Spleen (tissue), 11 donors: Measurements from ENCODE around the gene TNN. TPM values are rescaled to one million over a fixed set of nuclear protein-coding genes. Genes with fewer than 3 reads are reported as not detected.
A peak's percentile ranks its signal among the peaks of the same experiment; 100 is the strongest.

ENCODE experiments used
- DNase-seq: peaks from one replicate; pipeline ENCODE4 v3.0.0-alpha.2; 2020
- H3K27ac ChIP-seq, 8 donors: fragments of 200-600 bp; sonication (generic) in 7 of 8; 1 replicate in 4 of 8; 2 replicates in 4 of 8; pipeline versions ENCODE4 v1.5.0 to v1.8.0; 2016 to 2021; ENCODE audit warnings: inconsistent platforms in 4 of 8, mild to moderate bottlenecking in 4 of 8, moderate library complexity in 1 of 8
- H3K27me3 ChIP-seq, 7 donors: fragments of 200-600 bp; sonication (generic) in 6 of 7; replicated peaks in 1 of 7; 1 replicate in 4 of 7; 2 replicates in 3 of 7; pipeline versions ENCODE4 v1.5.0 to v1.8.0; 2016 to 2021; ENCODE audit warnings: inconsistent platforms in 3 of 7, mild to moderate bottlenecking in 1 of 7
- H3K36me3 ChIP-seq, 6 donors: fragments of 200-600 bp; sonication (generic) in 5 of 6; 1 replicate in 4 of 6; 2 replicates in 2 of 6; pipeline versions ENCODE4 v1.5.0 to v1.8.0; 2016 to 2021; ENCODE audit warnings: inconsistent platforms in 2 of 6
- H3K4me1 ChIP-seq, 6 donors: fragments of 200-600 bp; sonication (generic) in 5 of 6; 1 replicate in 3 of 6; 2 replicates in 3 of 6; pipeline versions ENCODE4 v1.5.0 to v1.8.0; 2016 to 2021; ENCODE audit warnings: inconsistent platforms in 3 of 6
- H3K4me3 ChIP-seq, 8 donors: fragments of 200-600 bp; sonication (generic) in 7 of 8; 1 replicate in 4 of 8; 2 replicates in 4 of 8; pipeline versions ENCODE4 v1.5.0 to v1.8.0; 2016 to 2021; ENCODE audit warnings: inconsistent platforms in 4 of 8, mild to moderate bottlenecking in 4 of 8, moderate library complexity in 2 of 8
- H3K9me3 ChIP-seq, 8 donors: fragments of 200-600 bp; sonication (generic) in 7 of 8; 1 replicate in 4 of 8; 2 replicates in 4 of 8; pipeline versions ENCODE4 v1.5.0 to v1.8.0; 2016 to 2021; ENCODE audit warnings: inconsistent platforms in 4 of 8
- CTCF ChIP-seq, 11 experiments: fragments of 200-600 bp in 7 of 11; fragments of 450-650 bp in 4 of 11; sonication (generic) in 4 of 11; IDR thresholded peaks in 8 of 11; conservative IDR thresholded peaks in 3 of 11; 1 replicate in 7 of 11; 2 replicates in 4 of 11; pipeline versions ENCODE4 v1.4.0 to v1.8.0; 2016 to 2021; ENCODE audit warnings: antibody characterized with exemption in 11 of 11, inconsistent platforms in 4 of 11, mild to moderate bottlenecking in 1 of 11
- POLR2A ChIP-seq, 3 donors: fragments of 450-650 bp; IDR thresholded peaks; one replicate each; pipeline ENCODE4 v1.5.1; 2017; ENCODE audit warnings: antibody characterized with exemption in 3 of 3, mild to moderate bottlenecking in 1 of 3
- POLR2AphosphoS5 ChIP-seq, 3 donors: sonication (generic); formaldehyde crosslinking; IDR thresholded peaks; one replicate each; pipeline ENCODE4 v1.5.1; 2017; ENCODE audit warnings: antibody characterized with exemption in 3 of 3
- WGBS, 5 donors: extraction: QIAGEN DNeasy Blood & Tissue Kit in 3 of 5; methylation state at CpG; one replicate each; pipeline versions ENCODE4 v1.1.5 to v1.1.7; 2013 to 2018; 5-methylcytosine and 5-hydroxymethylcytosine counted together
- intact Hi-C: fragments of 100-400 bp; cut with DNase I; formaldehyde crosslinking; loops from one replicate; pipeline ENCODE4 v1.15.0; 2023; ENCODE audit warnings: low total_unique reads
- polyA plus RNA-seq, 3 donors: library from polyadenylated mRNA; stranded (reverse); fragments of 200-250 nt; gene quantifications; one replicate each; pipeline ENCODE4 v1.2.1, GENCODE V29; 2013
- total RNA-seq, 7 donors: library from RNA; depleted of rRNA in 3 of 7; stranded (reverse); fragments of >200 nt in 3 of 7; fragmentation: NEBNext Ultra II Directional in 4 of 7; extraction: Animal tissue kit (Norgen Biotek cat#: 25700) in 4 of 7; gene quantifications; one replicate each; pipeline versions ENCODE4 v1.1.0 to v1.2.1, GENCODE V29; 2016 to 2021
- donor health status: healthy with polysubstance abuse.
- donor health status: DM: no; HTN: no; CAD: no; lungs with moderate emphysema.
- donor health status: DM: no; HTN: no; CAD: no.
- donor health status: Bipolar disorder and iron deficiency.
- donor health status: healthy.
- donor health status: DM: no; HTN: no; CAD: no.
- donor health status: DM: yes; HTN: yes; CAD: no.

TNN gene
- total and polyA plus RNA-seq, 10 donors: 0.03 to 1.3 (median 0.37) TPM

- TF ChIP-seq CTCF (IDR thresholded peaks at IDR 0.05 in 8 of 11, conservative IDR thresholded peaks at IDR 0.05 in 3 of 11): no peak
- TF ChIP-seq POLR2A (IDR thresholded peaks at IDR 0.05): no peak
- TF ChIP-seq POLR2AphosphoS5 (IDR thresholded peaks at IDR 0.05): no peak
These were observed 103.6 kb downstream of the TNN start for GRCh38 chr1:175171036-175171913.

GRCh38 chr1:175172503-175172902 is 104.9 kb downstream of the TNN start:
- no peak overlapping the region for H3K4me3 ChIP-seq
- peaks cover 0 to 85% (median 22%) of the 10 kb centered on the region in 6 donors for H3K4me1 ChIP-seq
- H3K27ac ChIP-seq: peak overlapping the region in 1 of 8 donors; percentile 29
- no peaks in the 10 kb centered on the region for H3K9me3 ChIP-seq
- peaks cover 0 to 97% (median 35%) of the 10 kb centered on the region in 6 donors for H3K36me3 ChIP-seq
- WGBS, 5 donors: 87 to 93% (median 89%) methylated on average over 3 of the region's 3 CpGs
- no peaks in the 10 kb centered on the region for H3K27me3 ChIP-seq
- intact Hi-C loops: no loop called here
- TF ChIP-seq CTCF (IDR thresholded peaks at IDR 0.05 in 8 of 11, conservative IDR thresholded peaks at IDR 0.05 in 3 of 11) (no peak), POLR2AphosphoS5 (IDR thresholded peaks at IDR 0.05) (no peak), POLR2A (IDR thresholded peaks at IDR 0.05) (no peak)
- DNase-seq: no peak

More at GRCh38 chr1:175171036-175171913, 103.6 kb downstream of the TNN start:
- H3K27ac ChIP-seq: peak overlapping the region in 1 of 8 donors; percentile 21
- no peak overlapping the region for H3K4me3 ChIP-seq
- H3K9me3 ChIP-seq: no peaks in the 10 kb centered on the region
- no peak for DNase-seq
- H3K27me3 ChIP-seq: no peaks in the 10 kb centered on the region
- H3K4me1 ChIP-seq: peaks cover 0 to 73% (median 19%) of the 10 kb centered on the region in 6 donors
- 90 to 95% (median 92%) methylated on average over 9 of the region's 9 CpGs for WGBS, 5 donors
- peaks cover 0 to 97% (median 40%) of the 10 kb centered on the region in 6 donors for H3K36me3 ChIP-seq
- intact Hi-C loops: no loop called here

- no peak for DNase-seq
- Histone ChIP-seq H3K9me3 (no peaks in the 10 kb centered on the region), H3K36me3 (peaks cover 0 to 97% (median 32%) of the 10 kb centered on the region in 6 donors), H3K27me3 (no peaks in the 10 kb centered on the region), H3K4me1 (peaks cover 0 to 89% (median 21%) of the 10 kb centered on the region in 6 donors), H3K27ac (no peak overlapping the region), H3K4me3 (no peak overlapping the region)
- intact Hi-C loops: no loop called here
- TF ChIP-seq POLR2A (IDR thresholded peaks at IDR 0.05) (no peak), CTCF (IDR thresholded peaks at IDR 0.05 in 8 of 11, conservative IDR thresholded peaks at IDR 0.05 in 3 of 11) (no peak), POLR2AphosphoS5 (IDR thresholded peaks at IDR 0.05) (no peak)
- 84 to 93% (median 89%) methylated on average over 7 of the region's 7 CpGs for WGBS, 5 donors
These were observed 105.9 kb downstream of the TNN start for GRCh38 chr1:175173531-175173930.
